HG03342 (cell line): Measurements from ENCODE around the gene MISP.
"Not testable (repeated sequence)": the region's sequence is repeated elsewhere in the genome, so short reads cannot be mapped to it uniquely, and the experiment has no call there.

Source experiments
- ATAC-seq: cut with Tn5 transposase; IDR thresholded peaks from one replicate; pipeline ENCODE4 v1.9.1; 2021; ENCODE audit warnings: mild to moderate bottlenecking, moderate library complexity; ENCODE audit not compliant: unreplicated experiment

Gene MISP

GRCh38 chr19:723714-724113 is 27.2 kb upstream of the MISP start:
- ATAC-seq = no peak

- ATAC-seq = no peak
Observed at GRCh38 chr19:725461-726089, 25.3 kb upstream of the MISP start.

GRCh38 chr19:726993-727956 is 23.6 kb upstream of the MISP start:
- ATAC-seq = no peak

- no peak for ATAC-seq
Observed at GRCh38 chr19:728011-728410, 22.9 kb upstream of the MISP start.

- not testable (repeated sequence) for ATAC-seq
Observed at GRCh38 chr19:729564-729963, 21.3 kb upstream of the MISP start.

GRCh38 chr19:729965-730668 is 20.8 kb upstream of the MISP start:
- no peak for ATAC-seq

- ATAC-seq = no peak
Observed at GRCh38 chr19:731000-731399, 19.9 kb upstream of the MISP start.

GRCh38 chr19:732148-733069 is 18.5 kb upstream of the MISP start:
- ATAC-seq = no peak

GRCh38 chr19:734716-735115 is 16.2 kb upstream of the MISP start:
- ATAC-seq = no peak

GRCh38 chr19:736125-736524 is 14.8 kb upstream of the MISP start:
- ATAC-seq = no peak

- ATAC-seq = no peak
Observed at GRCh38 chr19:737591-738093, 13.3 kb upstream of the MISP start.

- ATAC-seq = no peak
Observed at GRCh38 chr19:738509-739128, 12.3 kb upstream of the MISP start.

- no peak for ATAC-seq
Observed at GRCh38 chr19:739998-740715, 10.8 kb upstream of the MISP start.

GRCh38 chr19:740816-741505 is 10.0 kb upstream of the MISP start:
- ATAC-seq = not testable (repeated sequence)

GRCh38 chr19:741506-742131 is 9.3 kb upstream of the MISP start:
- no peak for ATAC-seq

- ATAC-seq = no peak
Observed at GRCh38 chr19:742540-743075, 8.3 kb upstream of the MISP start.

GRCh38 chr19:743168-743687 is 7.7 kb upstream of the MISP start:
- no peak for ATAC-seq

GRCh38 chr19:745138-745537 is 5.8 kb upstream of the MISP start:
- not testable (repeated sequence) for ATAC-seq
